ENCODE measurements around the gene POLN.

GRCh38 chr4:2222838-2223237 is 19.1 kb downstream of the POLN start:
- TF ChIP-seq CTCF (conservative IDR thresholded peaks at IDR 0.05; ENCODE audit: low read depth in 2 of 2), result no peak
- TF ChIP-seq EZH2 (IDR thresholded peaks at IDR 0.05; ENCODE audit: low read depth, unreplicated experiment), result no peak
- no peak for TF ChIP-seq POLR2AphosphoS5 (IDR thresholded peaks at IDR 0.05; ENCODE audit: low read depth)
- TF ChIP-seq REST (IDR thresholded peaks at IDR 0.05; ENCODE audit: unreplicated experiment), result no peak
- no peak for TF ChIP-seq EZH2phosphoT487 (IDR thresholded peaks at IDR 0.05; ENCODE audit: unreplicated experiment)
- TF ChIP-seq ETS1 (IDR thresholded peaks at IDR 0.05), result no peak
- no peak for TF ChIP-seq CREB1 (CRISPR knock-in tag; IDR thresholded peaks at IDR 0.05; ENCODE audit: low read depth)
- no peak for TF ChIP-seq ZNF462 (CRISPR knock-in tag; IDR thresholded peaks at IDR 0.05)
- TF ChIP-seq ZNF331 (CRISPR knock-in tag; IDR thresholded peaks at IDR 0.05; ENCODE audit: low read depth), result no peak
